PC-3 (cell line): ENCODE measurements around the gene ZBTB21. TPM values are rescaled to one million over a fixed set of nuclear protein-coding genes. Genes with fewer than 3 reads are reported as not detected.

Experiments
- ATAC-seq: fragments of 200-7000 bp; cut with Tn5 transposase; 2 replicates; pipeline ENCODE4 v1.9.1; 2020; ENCODE audit warnings: mild to moderate bottlenecking, moderate library complexity
- BruUV-seq: library from RNA; stranded (reverse); fragments of 400-500 nt; replicated peaks from 2 replicates; lab custom pipeline; 2021; lab: Mats Ljungman, UMichigan
- CTCF ChIA-PET: fragments of 300-600 bp; sonication (Branson Sonifier 250); formaldehyde crosslinking; loops from one replicate; lab custom pipeline; 2022; ENCODE audit warnings: antibody characterized with exemption; lab: Charles Lee
- POLR2A ChIA-PET: fragments of 300-600 bp; sonication (Branson Sonifier 250); formaldehyde crosslinking; loops from one replicate; lab custom pipeline; 2022; ENCODE audit warnings: antibody characterized with exemption; ENCODE audit not compliant: unreplicated experiment; lab: Charles Lee
- DNase-seq: peaks from one replicate; pipeline ENCODE4 v3.0.0-alpha.2; 2015
- H2AFZ ChIP-seq: fragments of 300-600 bp; sonication (generic); 2 replicates; pipeline ENCODE4 v1.6.0; 2016; ENCODE audit warnings: antibody characterized with exemption, low read length
- H3F3A ChIP-seq: fragments of 300-600 bp; sonication (generic); one replicate; pipeline ENCODE4 v1.6.0; 2017; ENCODE audit warnings: antibody characterized with exemption, low read length, control low read depth, mild to moderate bottlenecking; ENCODE audit not compliant: unreplicated experiment
- H3K27ac ChIP-seq: fragments of 300-600 bp; sonication (generic); 2 replicates; pipeline ENCODE4 v1.5.1; 2016; ENCODE audit warnings: mild to moderate bottlenecking, low read length
- H3K27me3 ChIP-seq: fragments of 300-600 bp; sonication (generic); 2 replicates; pipeline ENCODE4 v1.6.1; 2016; ENCODE audit warnings: low read length, mixed read lengths
- H3K36me3 ChIP-seq: fragments of 300-600 bp; sonication (generic); 2 replicates; pipeline ENCODE4 v1.6.1; 2016; ENCODE audit warnings: low read depth, mixed run types, low read length, mixed read lengths
- H3K4me1 ChIP-seq: fragments of 300-600 bp; sonication (generic); 2 replicates; pipeline ENCODE4 v1.5.1; 2016; ENCODE audit warnings: low read length; ENCODE audit not compliant: insufficient read depth
- H3K4me2 ChIP-seq: fragments of 300-600 bp; sonication (generic); 2 replicates; pipeline ENCODE4 v1.6.0; 2016; ENCODE audit warnings: low read length
- H3K4me3 ChIP-seq: fragments of 300-600 bp; sonication (generic); 2 replicates; pipeline ENCODE4 v1.5.1; 2016; ENCODE audit warnings: mild to moderate bottlenecking, low read length, mixed read lengths
- H3K79me2 ChIP-seq: fragments of 300-600 bp; sonication (generic); 2 replicates; pipeline ENCODE4 v1.6.1; 2017; ENCODE audit warnings: low read length, mixed read lengths
- H3K9ac ChIP-seq: fragments of 300-600 bp; sonication (generic); 2 replicates; pipeline ENCODE4 v1.6.0; 2016; ENCODE audit warnings: mild to moderate bottlenecking, low read length
- H3K9me2 ChIP-seq: fragments of 300-600 bp; sonication (generic); replicated peaks from 2 replicates; pipeline ENCODE4 v1.6.1; 2016; ENCODE audit warnings: mixed run types, low read length, mixed read lengths
- H3K9me3 ChIP-seq: fragments of 300-600 bp; sonication (generic); 2 replicates; pipeline ENCODE4 v1.6.1; 2016; ENCODE audit warnings: low read length, mixed read lengths
- H4K20me1 ChIP-seq: fragments of 300-600 bp; sonication (generic); 2 replicates; pipeline ENCODE4 v1.6.1; 2016; ENCODE audit warnings: low read length, mixed read lengths
- CTCF ChIP-seq: fragments of 300-600 bp; sonication (generic); conservative IDR thresholded peaks from 2 replicates; pipeline ENCODE4 v1.5.1; 2017; ENCODE audit warnings: antibody characterized with exemption, low read depth, mild to moderate bottlenecking, low read length
- EZH2 ChIP-seq: fragments of 300-600 bp; sonication (generic); IDR thresholded peaks from one replicate; pipeline ENCODE4 v1.6.1; 2017; ENCODE audit warnings: antibody characterized with exemption, mild to moderate bottlenecking, low read length; ENCODE audit not compliant: unreplicated experiment
- EZH2phosphoT487 ChIP-seq: fragments of 300-600 bp; sonication (generic); IDR thresholded peaks from 2 replicates; pipeline ENCODE4 v1.6.1; 2018; ENCODE audit warnings: mild to moderate bottlenecking, antibody characterized with exemption, low read length, borderline replicate concordance
- intact Hi-C: fragments of 100-400 bp; cut with micrococcal nuclease; formaldehyde crosslinking; loops from 2 replicates; pipeline ENCODE4 v1.9.0; 2023
- total RNA-seq: library from RNA; depleted of rRNA; stranded (reverse); fragments of >200 nt; gene quantifications from 2 replicates; pipeline ENCODE4 v1.2.3, GENCODE V29; 2014

Gene ZBTB21
- total RNA-seq, 1 experiment from 2014 or later, result 8.1 TPM

GRCh38 chr21:41952568-41953248, 57.5 kb downstream of the ZBTB21 start:
- ChIA-PET CTCF (interaction anchor here (1.0 kb wide), 1 partner anchor 165 kb away, joined by 3 read pairs; no protein-coding TSS in a partner anchor), POLR2A (interaction anchor here (0.5 to 1.7 kb wide), 5 partner anchors 12 to 267 kb away, joined by 4 to 6 read pairs (median 5); no protein-coding TSS in a partner anchor)
- Histone ChIP-seq H3K27ac (peak overlapping the region; percentile 49), H3F3A (peaks cover 7% of the 10 kb centered on the region), H3K4me3 (peak overlapping the region; percentile 76), H2AFZ (no peak overlapping the region), H4K20me1 (peaks cover 49% of the 10 kb centered on the region), H3K9me2 (no peaks in the 10 kb centered on the region), H3K4me1 (peaks cover 60% of the 10 kb centered on the region), H3K4me2 (peak overlapping the region; percentile 93), H3K9me3 (no peaks in the 10 kb centered on the region), H3K79me2 (peaks cover 66% of the 10 kb centered on the region), H3K27me3 (no peaks in the 10 kb centered on the region), H3K9ac (peak overlapping the region; percentile 98), H3K36me3 (peaks cover 13% of the 10 kb centered on the region)
- no peak for TF ChIP-seq CTCF
- no peak for TF ChIP-seq EZH2phosphoT487
- no peak for TF ChIP-seq EZH2
- TSS peak; percentile 57 for BruUV-seq
- intact Hi-C loops, result loop anchor here (1.0 kb wide), 1 partner anchor 20 kb away; no protein-coding TSS in a partner anchor
- ATAC-seq (peak; percentile 6; the same call in 1 of the 2 replicates), DNase-seq (peak; percentile 37)

GRCh38 chr21:41951876-41952567, 58.1 kb downstream of the ZBTB21 start:
- Histone ChIP-seq H2AFZ (no peak overlapping the region), H3K4me3 (peak overlapping the region; percentile 76), H3K9me3 (no peaks in the 10 kb centered on the region), H3K79me2 (peaks cover 71% of the 10 kb centered on the region), H4K20me1 (peaks cover 53% of the 10 kb centered on the region), H3F3A (peaks cover 1% of the 10 kb centered on the region), H3K27me3 (no peaks in the 10 kb centered on the region), H3K9me2 (no peaks in the 10 kb centered on the region), H3K36me3 (peaks cover 13% of the 10 kb centered on the region), H3K27ac (peak overlapping the region; percentile 49; the same call in 1 of the 2 replicates), H3K4me2 (peak overlapping the region; percentile 93), H3K9ac (peak overlapping the region; percentile 98), H3K4me1 (peaks cover 53% of the 10 kb centered on the region)
- no peak for DNase-seq
- CTCF ChIA-PET, result interaction anchor here (0.6 to 1.0 kb wide), 2 partner anchors 54 to 166 kb away, joined by 3 read pairs; no protein-coding TSS in a partner anchor
- BruUV-seq, result no TSS peak
- no peak for ATAC-seq
- POLR2A ChIA-PET, result interaction anchor here (0.5 to 1.7 kb wide), 3 partner anchors 13 to 51 kb away, joined by 4 to 6 read pairs (median 5); no protein-coding TSS in a partner anchor
- intact Hi-C loops, result no loop called here
- no peak for TF ChIP-seq EZH2
- no peak for TF ChIP-seq EZH2phosphoT487
- no peak for TF ChIP-seq CTCF
